GM12878 (cell line): ENCODE results near the gene DCLRE1B. TPM values are rescaled to one million over a fixed set of nuclear protein-coding genes. Genes with fewer than 3 reads are reported as not detected.

Experiments used
- BHLHE40 ChIP-seq, 2 experiments: fragments of 450-650 bp in 1 of 2; IDR thresholded peaks; 2 replicates each; pipeline ENCODE4 v1.6.1; 2011 to 2017; ENCODE audit warnings: low read depth in 2 of 2, borderline replicate concordance in 1 of 2, improper control_type of control experiment in 1 of 2, low read length in 1 of 2, mild to moderate bottlenecking in 1 of 2
- CREB1 ChIP-seq: IDR thresholded peaks from 2 replicates; pipeline ENCODE4 v1.6.1; 2012; ENCODE audit warnings: low read depth, mild to moderate bottlenecking, inconsistent platforms
- EGR1 ChIP-seq, 2 experiments: IDR thresholded peaks; 1 replicate in 1 of 2; 2 replicates in 1 of 2; pipeline ENCODE4 v1.6.1; 2011 to 2012; ENCODE audit warnings: low read depth in 2 of 2, low read length in 2 of 2, borderline replicate concordance in 1 of 2, mild to moderate bottlenecking in 1 of 2, moderate library complexity in 1 of 2
- KLF5 ChIP-seq: fragments of 450-650 bp; IDR thresholded peaks from 2 replicates; pipeline ENCODE4 v1.6.1; 2014; ENCODE audit warnings: mild to moderate bottlenecking; ENCODE audit not compliant: partially characterized antibody
- NFXL1 ChIP-seq: fragments of 450-650 bp; IDR thresholded peaks from 2 replicates; pipeline ENCODE4 v1.6.1; 2017; ENCODE audit warnings: antibody characterized with exemption, mild to moderate bottlenecking, borderline replicate concordance
- PBX3 ChIP-seq: IDR thresholded peaks from 2 replicates; pipeline ENCODE4 v1.6.1; 2011; ENCODE audit warnings: mild to moderate bottlenecking, low read depth, low read length, moderate library complexity; ENCODE audit not compliant: insufficient replicate concordance
- RAD21 ChIP-seq: IDR thresholded peaks from 2 replicates; pipeline ENCODE4 v1.6.1; 2011; ENCODE audit warnings: mild to moderate bottlenecking, low read depth, low read length, moderate library complexity; ENCODE audit not compliant: insufficient read depth
- REST ChIP-seq: IDR thresholded peaks from 2 replicates; pipeline ENCODE4 v1.6.1; 2012; ENCODE audit warnings: mild to moderate bottlenecking, low read depth, low read length
- RFX5 ChIP-seq: IDR thresholded peaks from 2 replicates; pipeline ENCODE4 v1.6.1; 2011; ENCODE audit warnings: low read depth, low read length, improper control_type of control experiment
- SIN3A ChIP-seq: IDR thresholded peaks from 2 replicates; pipeline ENCODE4 v1.6.1; 2012; ENCODE audit warnings: low read depth, low read length, improper control_type of control experiment
- SMARCA5 ChIP-seq: fragments of 450-650 bp; IDR thresholded peaks from 2 replicates; pipeline ENCODE4 v1.6.1; 2017; ENCODE audit warnings: mild to moderate bottlenecking
- SUZ12 ChIP-seq: fragments of 200-600 bp; sonication (generic); IDR thresholded peaks from one replicate; pipeline ENCODE4 v1.6.1; 2018; ENCODE audit warnings: antibody characterized with exemption, mild to moderate bottlenecking; ENCODE audit not compliant: unreplicated experiment
- USF2 ChIP-seq: IDR thresholded peaks from 2 replicates; pipeline ENCODE4 v1.6.1; 2011; ENCODE audit warnings: low read depth, low read length, improper control_type of control experiment, borderline replicate concordance
- ZNF622 ChIP-seq: fragments of 450-650 bp; IDR thresholded peaks from 2 replicates; pipeline ENCODE4 v1.6.1; 2017; ENCODE audit warnings: mild to moderate bottlenecking, inconsistent platforms
- polyA plus RNA-seq, 11 experiments: library from polyadenylated mRNA; depleted of rRNA in 4 of 11; unstranded in 6 of 11; stranded (reverse) in 5 of 11; fragments of >200 nt; fragmentation: Nextera tagmentation in 4 of 11; fragmentation: Illumina TruSeq in 1 of 11; extraction: Ambion mirVana in 4 of 11; extraction: Trizol in 1 of 11; gene quantifications; 1 replicate in 1 of 11; 2 replicates in 10 of 11; pipeline versions ENCODE4 v1.2.1 to v1.2.3, GENCODE V29; 2011 to 2016; ENCODE audit warnings: inconsistent platforms in 2 of 11, missing spikeins in 2 of 11, low read depth in 1 of 11
- total RNA-seq, 4 experiments: library from RNA; depleted of rRNA in 3 of 4; stranded (reverse); fragments of >200 nt in 3 of 4; fragmentation: Illumina TruSeq in 1 of 4; extraction: Trizol in 1 of 4; gene quantifications; 2 replicates each; pipeline versions ENCODE4 v1.2.1 to v1.2.3, GENCODE V29; 2013 to 2021

The DCLRE1B gene
- total and polyA plus RNA-seq, 10 of the 15 experiments (the other 5 are each of a cell fraction or from before 2014, with no cell fraction given) = 5.4 to 18.3 (median 13.4) TPM

GRCh38 chr1:113928187-113928930 lies 23.2 kb downstream of the DCLRE1B start (continued):
- TF ChIP-seq REST = no peak
- no peak for TF ChIP-seq ZNF622
- TF ChIP-seq EGR1 (IDR thresholded peaks at IDR 0.05; ENCODE audit: borderline replicate concordance in 1 of 2, low read depth in 2 of 2, low read length in 2 of 2) = no peak
- no peak for TF ChIP-seq USF2
- TF ChIP-seq SUZ12 = no peak
- TF ChIP-seq PBX3 = peak; percentile 64
- TF ChIP-seq RFX5 = no peak
- TF ChIP-seq CREB1 = no peak
- TF ChIP-seq KLF5 = no peak
- no peak for TF ChIP-seq SIN3A
- TF ChIP-seq NFXL1 = 0 out of 2 replicates have a peak, but pooled peaks have one; percentile 11
- no peak for TF ChIP-seq RAD21
- TF ChIP-seq BHLHE40 (IDR thresholded peaks at IDR 0.05; ENCODE audit: borderline replicate concordance in 1 of 2, low read depth in 2 of 2, low read length in 1 of 2) = no peak
- TF ChIP-seq SMARCA5 = no peak
- TF ChIP-seq, all 136 proteins: peak for 9
